PC-9 (cell line): ENCODE data around the gene ADIG.

Experiments used
- EZH2 ChIP-seq: fragments of 200-600 bp; sonication (generic); IDR thresholded peaks from 2 replicates; pipeline ENCODE4 v1.8.0; 2017; ENCODE audit warnings: antibody characterized with exemption, low read depth
- TF ChIP-seq, protein P1 (sequence below): fragments of 200-600 bp; sonication (generic); conservative IDR thresholded peaks from 2 replicates; pipeline ENCODE4 v1.6.1; 2017; ENCODE audit warnings: mixed run types, antibody characterized with exemption, mild to moderate bottlenecking, moderate library complexity

DNA sequence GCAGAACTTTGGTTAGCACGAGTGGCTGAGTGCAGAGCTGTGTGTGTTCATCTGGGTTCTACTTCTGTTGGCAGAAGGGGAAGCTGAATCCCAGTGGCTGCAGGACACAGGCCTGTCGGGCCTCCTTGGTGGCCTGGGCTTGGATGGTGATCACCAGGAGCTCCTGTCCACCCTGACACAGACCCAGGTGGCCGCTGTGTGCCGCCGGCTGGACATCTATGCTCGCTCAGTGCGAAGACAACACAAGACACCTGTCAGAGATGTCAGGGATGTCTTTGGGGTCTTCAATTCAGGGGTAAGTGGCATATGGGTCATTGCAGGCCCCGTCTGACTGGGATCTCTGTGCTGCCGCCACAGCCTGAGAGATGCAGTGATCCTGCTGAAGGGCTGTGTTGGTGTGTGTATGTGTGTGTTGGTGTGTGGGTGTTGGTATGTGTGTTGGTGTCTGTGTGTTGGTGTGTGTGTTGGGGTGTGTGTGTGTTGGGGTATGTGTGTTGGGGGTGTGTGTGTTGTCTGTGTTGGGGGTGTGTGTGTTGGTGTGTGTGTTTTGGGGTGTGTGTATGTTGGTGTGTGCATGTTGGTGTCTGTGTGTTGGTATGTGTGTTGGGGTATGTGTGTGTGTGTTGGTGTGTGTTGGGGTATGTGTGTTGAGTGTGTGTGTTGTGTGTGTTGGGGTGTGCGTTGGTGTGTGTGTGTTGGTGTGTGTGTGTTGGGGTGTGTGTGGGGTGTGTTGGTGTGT, 46.1 kb downstream of the ADIG start:
- TF ChIP-seq EZH2, result no peak
- TF ChIP-seq, protein P1, sequence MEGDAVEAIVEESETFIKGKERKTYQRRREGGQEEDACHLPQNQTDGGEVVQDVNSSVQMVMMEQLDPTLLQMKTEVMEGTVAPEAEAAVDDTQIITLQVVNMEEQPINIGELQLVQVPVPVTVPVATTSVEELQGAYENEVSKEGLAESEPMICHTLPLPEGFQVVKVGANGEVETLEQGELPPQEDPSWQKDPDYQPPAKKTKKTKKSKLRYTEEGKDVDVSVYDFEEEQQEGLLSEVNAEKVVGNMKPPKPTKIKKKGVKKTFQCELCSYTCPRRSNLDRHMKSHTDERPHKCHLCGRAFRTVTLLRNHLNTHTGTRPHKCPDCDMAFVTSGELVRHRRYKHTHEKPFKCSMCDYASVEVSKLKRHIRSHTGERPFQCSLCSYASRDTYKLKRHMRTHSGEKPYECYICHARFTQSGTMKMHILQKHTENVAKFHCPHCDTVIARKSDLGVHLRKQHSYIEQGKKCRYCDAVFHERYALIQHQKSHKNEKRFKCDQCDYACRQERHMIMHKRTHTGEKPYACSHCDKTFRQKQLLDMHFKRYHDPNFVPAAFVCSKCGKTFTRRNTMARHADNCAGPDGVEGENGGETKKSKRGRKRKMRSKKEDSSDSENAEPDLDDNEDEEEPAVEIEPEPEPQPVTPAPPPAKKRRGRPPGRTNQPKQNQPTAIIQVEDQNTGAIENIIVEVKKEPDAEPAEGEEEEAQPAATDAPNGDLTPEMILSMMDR, result no peak
